Endothelial cell of umbilical vein (primary cell): ENCODE measurements around the gene PNLIPRP2.

Experiments
- EZH2 ChIP-seq: IDR thresholded peaks from 2 replicates; pipeline ENCODE4 v1.6.1; 2012; ENCODE audit warnings: borderline replicate concordance, low read depth, mild to moderate bottlenecking, moderate library complexity, low read length, inconsistent platforms; ENCODE audit not compliant: severe bottlenecking
- GATA2 ChIP-seq: IDR thresholded peaks from 2 replicates; pipeline ENCODE4 v1.7.0; 2011; ENCODE audit warnings: low read depth, mild to moderate bottlenecking, moderate library complexity, mixed read lengths, low read length; ENCODE audit not compliant: insufficient read length, insufficient read depth
- MYC ChIP-seq: IDR thresholded peaks from one replicate; pipeline ENCODE4 v1.6.1; 2011; ENCODE audit warnings: mild to moderate bottlenecking, low read depth, low read length
- POLR2A ChIP-seq: IDR thresholded peaks from 2 replicates; pipeline ENCODE4 v1.6.1; 2012; ENCODE audit warnings: low read depth, mild to moderate bottlenecking, control low read depth, low read length
- POLR2AphosphoS5 ChIP-seq: IDR thresholded peaks from 2 replicates; pipeline ENCODE4 v1.6.1; 2012; ENCODE audit warnings: low read depth, mild to moderate bottlenecking, control low read depth, low read length, moderate library complexity; ENCODE audit not compliant: insufficient read depth
- TF ChIP-seq, protein P1 (sequence below), 2 donors: IDR thresholded peaks; 1 replicate in 1 of 2; 2 replicates in 1 of 2; pipeline ENCODE4 v1.5.1; 2011; ENCODE audit warnings: low read length in 2 of 2, mild to moderate bottlenecking in 2 of 2, moderate library complexity in 2 of 2, control low read depth in 1 of 2, inconsistent platforms in 1 of 2, low read depth in 1 of 2; ENCODE audit not compliant: insufficient read depth in 1 of 2; ENCODE audit errors: extremely low read depth in 1 of 2
- TF ChIP-seq, protein P2 (sequence below): IDR thresholded peaks from 2 replicates; pipeline ENCODE4 v1.6.1; 2011; ENCODE audit not compliant: insufficient read depth, insufficient read length

DNA sequence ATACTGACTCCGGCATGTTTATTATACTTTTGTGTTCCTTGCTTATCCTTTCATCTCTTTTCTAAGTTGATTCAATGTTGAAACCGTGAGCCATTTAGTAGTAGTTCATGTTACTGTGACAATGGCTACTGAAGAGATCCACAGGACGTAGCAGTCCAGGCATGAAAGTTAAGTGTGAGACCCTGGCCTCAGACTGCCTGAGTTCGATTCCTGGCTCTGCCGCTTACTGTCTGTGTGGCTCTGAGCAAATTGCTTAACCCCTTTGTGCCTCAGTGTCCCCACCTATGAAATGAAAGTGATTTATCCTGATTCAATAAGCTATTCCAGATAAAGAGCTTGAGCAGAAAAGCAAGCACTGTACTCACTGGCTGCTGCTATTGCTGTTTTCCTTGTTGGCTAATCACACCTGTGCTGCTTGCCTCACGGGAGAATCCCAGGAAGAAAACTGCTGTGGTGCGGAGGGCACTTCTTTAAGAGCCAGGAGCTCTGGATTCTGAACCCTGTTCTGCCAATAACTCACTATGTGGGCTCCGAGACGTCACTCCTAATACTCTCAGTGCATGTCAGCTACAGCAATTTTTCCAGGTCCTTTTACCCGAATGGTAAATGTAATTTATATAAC lies 38.4 kb downstream of the PNLIPRP2 start:
- TF ChIP-seq, protein P1, sequence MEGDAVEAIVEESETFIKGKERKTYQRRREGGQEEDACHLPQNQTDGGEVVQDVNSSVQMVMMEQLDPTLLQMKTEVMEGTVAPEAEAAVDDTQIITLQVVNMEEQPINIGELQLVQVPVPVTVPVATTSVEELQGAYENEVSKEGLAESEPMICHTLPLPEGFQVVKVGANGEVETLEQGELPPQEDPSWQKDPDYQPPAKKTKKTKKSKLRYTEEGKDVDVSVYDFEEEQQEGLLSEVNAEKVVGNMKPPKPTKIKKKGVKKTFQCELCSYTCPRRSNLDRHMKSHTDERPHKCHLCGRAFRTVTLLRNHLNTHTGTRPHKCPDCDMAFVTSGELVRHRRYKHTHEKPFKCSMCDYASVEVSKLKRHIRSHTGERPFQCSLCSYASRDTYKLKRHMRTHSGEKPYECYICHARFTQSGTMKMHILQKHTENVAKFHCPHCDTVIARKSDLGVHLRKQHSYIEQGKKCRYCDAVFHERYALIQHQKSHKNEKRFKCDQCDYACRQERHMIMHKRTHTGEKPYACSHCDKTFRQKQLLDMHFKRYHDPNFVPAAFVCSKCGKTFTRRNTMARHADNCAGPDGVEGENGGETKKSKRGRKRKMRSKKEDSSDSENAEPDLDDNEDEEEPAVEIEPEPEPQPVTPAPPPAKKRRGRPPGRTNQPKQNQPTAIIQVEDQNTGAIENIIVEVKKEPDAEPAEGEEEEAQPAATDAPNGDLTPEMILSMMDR (IDR thresholded peaks at IDR 0.05; ENCODE audit: extremely low read depth in 1 of 2, insufficient read depth in 1 of 2, low read depth in 1 of 2, low read length in 2 of 2) = no peak
- TF ChIP-seq POLR2A (no peak), EZH2 (no peak), MYC (no peak), POLR2AphosphoS5 (no peak), GATA2 (no peak)
- TF ChIP-seq, protein P2, sequence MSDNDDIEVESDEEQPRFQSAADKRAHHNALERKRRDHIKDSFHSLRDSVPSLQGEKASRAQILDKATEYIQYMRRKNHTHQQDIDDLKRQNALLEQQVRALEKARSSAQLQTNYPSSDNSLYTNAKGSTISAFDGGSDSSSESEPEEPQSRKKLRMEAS = no peak
